Neural crest cell (in vitro differentiated cells): ENCODE results near the gene FAM76B. TPM values are rescaled to one million over a fixed set of nuclear protein-coding genes. Genes with fewer than 3 reads are reported as not detected.

Experiments used
- DNase-seq: peaks from one replicate; pipeline ENCODE4 v3.0.0; 2021; ENCODE audit warnings: low read depth, mixed read lengths, low spot score
- H3K27ac Mint-ChIP-seq: one replicate; pipeline ENCODE4 v1.8.0; 2021; ENCODE audit warnings: mild to moderate bottlenecking, mixed read lengths; ENCODE audit not compliant: unreplicated experiment
- H3K27me3 Mint-ChIP-seq: 2 replicates; pipeline ENCODE4 v1.8.0; 2021; ENCODE audit warnings: low read depth, mild to moderate bottlenecking, mixed read lengths
- H3K36me3 Mint-ChIP-seq: 2 replicates; pipeline ENCODE4 v1.8.0; 2021; ENCODE audit warnings: low read depth, mild to moderate bottlenecking, mixed read lengths
- H3K4me1 Mint-ChIP-seq: 2 replicates; pipeline ENCODE4 v1.8.0; 2021; ENCODE audit warnings: mixed read lengths
- H3K4me3 Mint-ChIP-seq: one replicate; pipeline ENCODE4 v1.8.0; 2021; ENCODE audit warnings: mild to moderate bottlenecking, mixed read lengths
- H3K9me3 Mint-ChIP-seq: 2 replicates; pipeline ENCODE4 v1.8.0; 2021; ENCODE audit warnings: mixed read lengths
- total RNA-seq: library from RNA; stranded (reverse); gene quantifications from 2 replicates; pipeline ENCODE4 v1.2.1, GENCODE V29; 2021
- TF ChIP-seq, protein P1 (sequence below): fragments of 200-600 bp; sonication (generic); conservative IDR thresholded peaks from 2 replicates; pipeline ENCODE4 v1.5.0; 2021; ENCODE audit warnings: antibody characterized with exemption, mild to moderate bottlenecking

FAM76B gene
- total RNA-seq, 1 donor from 2014 or later, result 45.3 TPM

DNA sequence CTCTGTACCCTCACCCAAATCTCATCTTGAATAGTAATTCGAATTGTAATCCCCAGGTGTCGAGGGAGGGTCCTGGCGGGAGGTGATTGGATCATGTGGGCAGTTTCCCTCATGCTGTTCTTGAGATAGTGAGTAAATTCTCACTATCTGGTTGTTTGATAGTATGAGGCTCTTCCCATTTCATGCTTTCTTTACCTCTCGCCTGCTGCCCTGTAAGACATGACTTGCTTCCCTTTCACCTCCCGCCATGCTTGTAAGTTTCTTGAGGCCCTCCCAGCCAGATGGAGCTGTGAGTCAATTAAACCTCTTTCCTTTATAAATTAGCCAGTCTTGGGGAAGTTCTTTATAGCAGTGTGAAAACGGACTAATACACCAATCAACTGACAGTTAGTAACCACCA lies 60.1 kb downstream of the FAM76B start:
- Mint-ChIP-seq H3K4me3 (no peak overlapping the region), H3K4me1 (no peaks in the 10 kb centered on the region), H3K27me3 (no peaks in the 10 kb centered on the region), H3K27ac (no peak overlapping the region), H3K36me3 (no peaks in the 10 kb centered on the region), H3K9me3 (no peaks in the 10 kb centered on the region)
- TF ChIP-seq, protein P1, sequence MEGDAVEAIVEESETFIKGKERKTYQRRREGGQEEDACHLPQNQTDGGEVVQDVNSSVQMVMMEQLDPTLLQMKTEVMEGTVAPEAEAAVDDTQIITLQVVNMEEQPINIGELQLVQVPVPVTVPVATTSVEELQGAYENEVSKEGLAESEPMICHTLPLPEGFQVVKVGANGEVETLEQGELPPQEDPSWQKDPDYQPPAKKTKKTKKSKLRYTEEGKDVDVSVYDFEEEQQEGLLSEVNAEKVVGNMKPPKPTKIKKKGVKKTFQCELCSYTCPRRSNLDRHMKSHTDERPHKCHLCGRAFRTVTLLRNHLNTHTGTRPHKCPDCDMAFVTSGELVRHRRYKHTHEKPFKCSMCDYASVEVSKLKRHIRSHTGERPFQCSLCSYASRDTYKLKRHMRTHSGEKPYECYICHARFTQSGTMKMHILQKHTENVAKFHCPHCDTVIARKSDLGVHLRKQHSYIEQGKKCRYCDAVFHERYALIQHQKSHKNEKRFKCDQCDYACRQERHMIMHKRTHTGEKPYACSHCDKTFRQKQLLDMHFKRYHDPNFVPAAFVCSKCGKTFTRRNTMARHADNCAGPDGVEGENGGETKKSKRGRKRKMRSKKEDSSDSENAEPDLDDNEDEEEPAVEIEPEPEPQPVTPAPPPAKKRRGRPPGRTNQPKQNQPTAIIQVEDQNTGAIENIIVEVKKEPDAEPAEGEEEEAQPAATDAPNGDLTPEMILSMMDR, result no peak
- DNase-seq, result no peak

DNA sequence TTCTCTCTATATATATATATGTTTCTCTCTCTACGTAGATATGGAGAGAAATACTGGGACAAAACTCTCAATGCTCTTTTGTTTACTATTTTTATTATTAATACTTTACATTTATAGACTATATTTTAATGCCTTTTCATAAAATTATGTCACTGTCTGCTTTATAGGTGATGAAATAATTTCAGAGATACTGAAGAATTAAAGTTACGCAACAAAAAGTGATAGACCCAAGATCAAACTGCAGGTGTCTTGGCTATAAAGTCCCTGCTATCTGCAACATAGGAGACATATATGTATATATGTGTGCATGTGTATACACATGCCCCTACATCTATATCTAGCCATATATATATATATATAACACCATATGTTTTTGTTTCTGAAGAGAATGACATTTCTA lies 60.8 kb downstream of the FAM76B start:
- Mint-ChIP-seq H3K27ac (no peak overlapping the region), H3K4me3 (no peak overlapping the region), H3K27me3 (no peaks in the 10 kb centered on the region), H3K9me3 (no peaks in the 10 kb centered on the region), H3K36me3 (no peaks in the 10 kb centered on the region), H3K4me1 (no peaks in the 10 kb centered on the region)
- TF ChIP-seq, protein P1, result no peak
- no peak for DNase-seq

DNA sequence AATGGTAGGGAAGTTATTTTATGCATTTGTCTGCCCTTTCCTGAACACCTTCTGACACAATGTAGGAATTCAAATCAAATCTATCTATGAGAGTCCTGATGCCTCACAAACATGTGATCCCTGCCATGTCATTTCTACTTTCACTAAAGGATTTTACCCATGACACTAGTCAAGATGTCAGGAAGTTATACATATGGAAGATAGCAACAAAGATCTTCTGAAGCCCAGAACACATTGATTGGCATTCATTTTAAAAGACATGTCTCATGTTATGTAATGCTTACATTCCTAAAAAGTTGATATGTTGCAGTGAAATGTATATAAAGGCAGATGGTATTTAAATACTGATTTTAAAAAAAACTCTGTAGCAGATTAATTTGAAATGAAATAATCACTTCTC lies 61.5 kb downstream of the FAM76B start:
- Mint-ChIP-seq H3K9me3 (no peaks in the 10 kb centered on the region), H3K4me1 (no peaks in the 10 kb centered on the region), H3K27me3 (no peaks in the 10 kb centered on the region), H3K4me3 (no peak overlapping the region), H3K27ac (no peak overlapping the region), H3K36me3 (no peaks in the 10 kb centered on the region)
- DNase-seq, result no peak
- TF ChIP-seq, protein P1, result no peak

DNA sequence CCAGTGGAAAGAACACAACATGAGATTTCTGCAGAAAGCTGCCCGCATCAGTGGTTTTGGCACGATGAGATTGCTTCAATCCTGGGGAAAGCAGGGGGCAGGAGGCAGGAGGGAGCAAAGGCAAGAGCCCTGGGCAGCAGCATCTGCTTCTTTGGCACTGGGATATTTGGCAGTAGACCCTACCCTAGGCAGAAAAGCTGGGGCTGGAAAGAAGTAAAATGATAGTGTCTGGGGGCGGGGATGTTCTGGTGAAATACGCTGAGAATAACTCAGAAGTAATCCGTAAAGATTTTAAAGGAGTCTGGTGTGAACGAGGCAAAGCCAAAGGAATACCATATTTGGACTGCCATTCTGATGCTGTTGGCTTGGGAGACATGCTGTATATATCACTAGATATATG lies 62.0 kb downstream of the FAM76B start:
- no peaks in the 10 kb centered on the region for H3K36me3 Mint-ChIP-seq
- H3K27ac Mint-ChIP-seq, result no peak overlapping the region

DNA sequence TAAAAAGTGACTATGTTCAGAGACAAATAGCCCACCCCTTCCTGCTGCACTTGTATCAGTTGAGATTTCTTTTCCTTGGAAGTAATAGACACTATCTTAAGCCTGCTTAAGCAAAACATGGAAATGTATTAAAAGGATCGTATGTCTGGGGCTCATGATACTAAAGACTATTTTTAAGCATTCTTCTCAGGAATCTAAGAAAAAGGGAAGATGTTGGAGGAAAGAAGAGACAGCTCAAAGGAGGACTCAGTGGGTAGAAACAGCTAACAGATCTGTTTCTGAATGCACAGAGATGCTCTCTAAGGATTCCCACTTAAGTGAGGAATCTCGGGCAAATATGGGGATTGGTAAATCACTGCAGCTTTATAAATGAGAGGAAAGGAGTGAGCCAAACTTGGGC lies 62.5 kb downstream of the FAM76B start:
- DNase-seq, result no peak
- H3K27ac Mint-ChIP-seq, result no peak overlapping the region
- TF ChIP-seq, protein P1, result no peak
- no peaks in the 10 kb centered on the region for H3K36me3 Mint-ChIP-seq
- H3K9me3 Mint-ChIP-seq, result no peaks in the 10 kb centered on the region
- H3K4me1 Mint-ChIP-seq, result no peaks in the 10 kb centered on the region
- no peaks in the 10 kb centered on the region for H3K27me3 Mint-ChIP-seq
- no peak overlapping the region for H3K4me3 Mint-ChIP-seq

More for the DNA sequence above, 62.0 kb downstream of the FAM76B start:
- TF ChIP-seq, protein P1, result no peak
- Mint-ChIP-seq H3K9me3 (no peaks in the 10 kb centered on the region), H3K4me1 (no peaks in the 10 kb centered on the region), H3K27me3 (no peaks in the 10 kb centered on the region), H3K4me3 (no peak overlapping the region)
- DNase-seq, result no peak

DNA sequence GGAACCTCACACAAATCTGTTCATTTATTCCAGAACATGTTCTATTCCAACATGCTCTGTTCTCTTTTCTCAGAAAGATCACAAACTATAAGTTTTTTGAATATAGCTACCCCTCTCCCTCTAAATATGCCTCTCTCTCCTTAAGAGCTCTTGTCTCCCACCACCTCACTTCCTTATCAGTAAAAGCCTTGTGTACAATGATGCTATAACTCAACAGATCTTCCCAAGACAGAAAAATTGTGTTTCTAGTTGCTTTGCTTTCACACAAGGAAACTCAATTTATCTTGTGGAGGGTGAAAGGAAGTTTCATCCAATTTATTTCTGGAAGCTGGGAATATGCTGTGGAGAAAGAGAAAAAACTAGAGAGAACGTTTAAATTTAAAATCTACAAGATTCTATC lies 64.4 kb downstream of the FAM76B start:
- no peaks in the 10 kb centered on the region for H3K36me3 Mint-ChIP-seq
- no peaks in the 10 kb centered on the region for H3K4me1 Mint-ChIP-seq
- H3K4me3 Mint-ChIP-seq, result no peak overlapping the region
- no peak for DNase-seq
- no peaks in the 10 kb centered on the region for H3K27me3 Mint-ChIP-seq
- no peaks in the 10 kb centered on the region for H3K9me3 Mint-ChIP-seq
- TF ChIP-seq, protein P1, result no peak
- no peak overlapping the region for H3K27ac Mint-ChIP-seq
